ENCODE measurements around the gene IL22RA2.

The IL22RA2 gene

DNA sequence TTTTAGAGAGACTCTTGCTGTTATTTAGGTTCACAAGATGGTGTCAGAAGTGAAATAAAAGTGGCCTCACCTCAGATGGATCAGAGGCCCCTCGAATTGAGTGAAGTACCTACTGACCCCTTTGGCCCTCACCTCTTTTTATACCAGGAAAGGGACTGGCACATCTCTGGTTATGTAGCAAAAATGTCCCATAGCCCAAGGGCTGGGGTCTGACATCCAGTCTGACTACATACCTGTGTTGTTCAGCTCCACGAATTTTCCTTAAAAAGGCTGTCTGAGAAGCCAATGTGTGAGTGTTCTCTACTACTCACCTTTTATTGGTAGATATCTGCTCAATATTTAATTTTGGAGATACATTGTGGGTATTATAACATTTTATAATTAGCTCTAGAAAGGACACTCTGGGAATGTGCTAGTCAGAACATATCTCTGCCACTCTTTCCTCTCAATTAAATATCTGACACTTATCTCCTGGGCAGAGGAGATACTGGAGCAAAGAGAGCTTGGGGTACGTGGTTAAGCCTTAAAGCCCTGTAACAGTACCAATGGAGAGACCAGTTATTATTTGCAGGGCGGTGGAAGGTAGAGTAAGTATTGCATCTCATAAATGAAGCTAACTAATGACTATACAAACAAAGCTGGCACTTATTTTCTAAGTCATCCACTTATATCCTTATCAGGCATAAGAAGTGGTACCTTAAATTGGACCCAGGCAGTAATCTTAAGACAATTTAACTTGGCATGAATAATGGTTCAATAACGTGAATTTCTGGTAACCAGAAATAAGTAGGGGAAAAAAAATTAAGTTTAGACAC, 20.0 kb upstream of the IL22RA2 start:
- DNase-seq = no peak

DNA sequence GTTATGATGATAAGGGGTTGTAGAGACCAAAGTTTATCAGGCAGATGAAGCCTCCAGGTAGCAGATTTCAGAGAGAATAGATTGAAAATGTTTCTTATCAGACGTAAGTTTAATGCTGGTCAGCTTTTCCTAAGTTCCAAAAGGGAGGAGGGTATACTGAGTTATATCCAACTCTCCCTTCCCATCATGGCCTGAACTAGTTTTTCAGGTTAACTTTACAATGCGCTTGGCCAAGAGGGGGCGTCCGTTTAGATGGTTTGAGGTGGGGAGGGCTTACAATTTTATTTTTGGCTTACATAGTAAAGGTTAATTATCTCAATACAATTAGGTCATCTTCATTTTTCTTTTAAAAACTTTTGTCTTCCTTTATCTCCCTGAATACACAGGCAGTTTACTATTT, 19.4 kb upstream of the IL22RA2 start:
- DNase-seq = no peak

DNA sequence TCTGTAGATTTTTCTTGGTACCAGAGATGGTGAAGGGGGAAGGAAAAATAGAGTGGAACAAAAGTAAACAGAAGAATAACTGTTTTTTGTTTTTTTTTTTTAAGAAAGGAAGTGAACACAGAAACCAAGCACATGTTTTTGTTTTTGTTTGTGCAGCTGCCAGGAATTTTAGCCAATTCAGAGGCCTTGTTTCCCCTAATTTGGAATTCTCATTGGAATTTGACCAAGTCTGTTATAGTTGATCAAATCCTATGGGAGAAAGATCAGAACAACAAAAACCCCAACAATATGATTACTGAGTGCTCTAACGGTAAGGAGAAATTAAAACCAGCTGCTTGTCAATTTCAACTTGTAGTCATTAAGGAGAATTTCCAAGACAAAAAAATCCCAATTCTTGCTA, 18.2 kb upstream of the IL22RA2 start:
- no peak for DNase-seq

DNA sequence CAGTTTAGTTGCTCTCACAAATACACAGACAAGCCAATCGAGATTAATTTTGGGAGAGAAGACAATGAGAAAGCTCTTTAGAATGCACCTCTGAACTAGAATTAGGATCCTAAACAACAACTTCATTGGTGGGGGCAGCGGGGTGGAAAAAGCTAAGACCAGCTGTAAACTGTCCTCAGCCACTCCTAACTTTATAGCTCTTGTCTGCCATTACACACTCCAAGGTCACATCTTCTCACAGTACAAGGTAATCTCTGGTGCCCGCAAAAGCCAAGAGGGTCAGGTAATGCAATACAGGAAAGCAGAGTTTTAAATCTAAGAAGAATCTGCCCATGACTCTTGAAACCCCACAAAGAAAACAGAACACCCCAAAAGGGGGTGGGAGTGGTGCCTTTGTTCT, 17.8 kb upstream of the IL22RA2 start:
- no peak for DNase-seq

DNA sequence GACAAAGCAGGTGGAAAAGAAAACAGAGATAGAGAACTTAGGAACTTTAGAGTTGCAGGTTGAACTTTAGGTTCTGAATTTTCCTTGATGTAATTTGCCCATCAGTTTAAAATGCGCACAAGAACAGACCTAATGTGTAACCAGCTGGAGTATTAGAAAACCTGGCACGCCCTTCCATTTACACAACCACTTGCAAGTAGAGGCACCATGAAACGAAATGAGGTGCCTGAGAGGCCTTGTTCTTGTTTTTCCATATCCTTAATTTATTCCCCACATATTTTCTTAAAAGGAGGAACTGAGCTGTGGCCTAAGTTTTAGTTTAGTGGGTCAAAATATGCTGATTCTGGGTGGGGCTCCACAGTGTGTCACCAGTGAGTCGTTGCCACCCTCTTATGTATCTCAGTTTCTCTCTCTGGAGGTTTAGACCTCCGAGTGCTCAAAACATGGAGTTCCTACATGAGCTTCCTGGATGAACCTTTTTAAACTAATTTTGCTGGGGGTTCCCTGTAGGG, 17.2 kb upstream of the IL22RA2 start:
- DNase-seq = no peak

DNA sequence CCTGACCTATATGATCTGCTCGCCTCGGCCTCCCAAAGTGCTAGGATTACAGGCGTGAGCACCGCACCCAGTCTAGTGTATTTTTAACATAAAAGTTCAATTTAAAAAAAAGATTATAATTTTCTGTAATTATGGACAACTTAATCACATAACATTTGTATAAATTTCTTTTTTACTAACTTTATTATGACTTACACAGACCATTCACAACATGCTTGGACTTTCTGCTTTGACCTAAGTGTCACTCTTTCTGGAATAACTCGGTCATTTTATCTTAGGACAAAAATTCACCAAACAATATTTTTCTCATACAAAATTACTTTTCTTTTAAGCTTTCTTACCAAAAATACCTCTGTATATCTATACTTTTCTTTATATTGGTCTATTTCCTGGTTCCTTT, 15.4 kb upstream of the IL22RA2 start:
- DNase-seq = no peak

DNA sequence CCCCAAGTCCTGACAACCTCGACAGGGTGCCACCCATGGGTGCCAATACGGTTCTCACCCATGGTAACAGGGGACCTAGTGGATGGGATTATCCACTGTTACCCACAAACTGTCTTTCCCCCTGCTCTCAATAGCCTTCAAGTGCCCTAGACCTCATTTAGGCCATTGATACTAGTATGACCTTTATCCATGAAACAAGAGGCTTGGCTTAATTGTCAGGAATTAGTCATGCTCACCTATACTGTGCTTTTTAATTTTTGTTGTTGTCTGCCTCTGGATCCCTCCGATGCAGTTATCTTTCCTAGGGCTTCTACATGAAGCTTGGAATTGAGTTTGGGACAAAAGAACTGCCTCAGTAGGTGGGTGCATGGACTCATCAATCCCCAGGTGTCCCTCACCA, 11.8 kb upstream of the IL22RA2 start:
- DNase-seq = no peak

DNA sequence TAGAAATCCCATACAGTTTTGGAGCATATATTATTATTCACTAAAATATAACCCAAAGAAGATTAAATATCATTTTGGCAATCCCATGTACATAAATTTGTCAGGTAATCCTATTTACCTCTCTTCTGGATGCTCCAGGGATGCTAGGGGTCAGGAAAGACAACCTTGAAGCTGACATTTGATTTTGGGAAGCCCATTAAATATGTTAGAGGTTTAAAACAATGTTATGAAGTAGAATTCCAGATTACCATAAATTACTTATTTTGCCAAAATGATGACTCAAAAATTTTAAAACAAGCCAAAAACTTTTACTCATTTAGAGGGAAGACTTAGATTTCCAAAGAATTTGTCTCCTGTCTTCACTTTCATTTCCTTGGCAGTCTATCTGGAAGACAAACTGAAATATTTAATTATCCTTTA, 9.2 kb upstream of the IL22RA2 start:
- DNase-seq = no peak

DNA sequence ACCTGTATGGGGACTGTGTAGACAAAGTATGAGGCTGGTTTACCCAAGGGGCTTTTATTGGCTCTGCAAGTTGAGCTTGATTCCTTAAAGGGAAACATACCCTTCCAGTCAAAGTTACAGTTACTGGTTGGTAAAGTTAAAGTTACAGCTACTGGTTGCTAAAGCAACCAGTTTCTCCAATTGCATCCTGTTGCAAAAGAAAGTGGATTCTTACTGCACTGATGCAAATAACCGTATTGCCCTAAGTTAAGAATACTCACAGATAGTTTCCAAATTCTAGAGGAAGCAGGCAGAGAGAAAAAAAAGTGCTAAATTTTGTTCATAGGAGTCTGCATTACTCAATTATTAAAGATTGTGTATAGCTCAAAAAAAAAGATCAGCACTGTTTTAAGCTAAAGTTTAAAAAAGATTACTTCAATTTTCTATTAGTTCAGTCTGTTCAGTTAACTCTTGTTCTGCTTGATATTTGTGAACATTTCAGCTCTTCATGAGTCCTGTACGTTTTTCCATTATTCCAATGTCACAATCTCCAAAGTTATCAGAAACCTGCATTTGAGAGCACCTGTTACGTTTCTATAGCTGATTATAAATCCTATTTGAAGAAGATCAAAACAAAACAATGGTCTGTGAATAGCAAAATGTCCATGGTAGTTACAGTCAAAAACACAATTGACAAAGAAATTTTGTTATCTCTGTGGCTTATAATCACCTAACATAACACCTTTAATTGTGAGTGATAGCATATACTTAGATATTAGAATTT, 8.6 kb upstream of the IL22RA2 start:
- no peak for DNase-seq

DNA sequence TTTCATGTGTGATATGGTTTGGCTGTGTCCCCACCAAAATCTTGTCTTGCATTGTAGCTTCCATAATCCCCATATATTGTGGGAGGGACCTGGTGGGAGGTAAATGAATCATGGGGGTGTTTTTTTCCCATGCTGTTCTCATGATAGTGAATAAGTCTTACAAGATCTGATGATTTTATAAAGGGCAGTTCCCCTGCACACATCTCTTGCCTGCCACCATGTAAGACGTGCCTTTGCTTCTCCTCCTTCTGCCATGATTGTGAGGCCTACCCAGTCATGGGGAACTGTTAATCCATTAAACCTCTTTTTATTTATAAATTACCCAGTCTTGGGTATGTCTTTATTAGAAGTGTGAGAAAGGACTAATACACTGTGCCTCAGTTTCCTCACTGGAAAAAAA, 4.2 kb upstream of the IL22RA2 start:
- DNase-seq = no peak

DNA sequence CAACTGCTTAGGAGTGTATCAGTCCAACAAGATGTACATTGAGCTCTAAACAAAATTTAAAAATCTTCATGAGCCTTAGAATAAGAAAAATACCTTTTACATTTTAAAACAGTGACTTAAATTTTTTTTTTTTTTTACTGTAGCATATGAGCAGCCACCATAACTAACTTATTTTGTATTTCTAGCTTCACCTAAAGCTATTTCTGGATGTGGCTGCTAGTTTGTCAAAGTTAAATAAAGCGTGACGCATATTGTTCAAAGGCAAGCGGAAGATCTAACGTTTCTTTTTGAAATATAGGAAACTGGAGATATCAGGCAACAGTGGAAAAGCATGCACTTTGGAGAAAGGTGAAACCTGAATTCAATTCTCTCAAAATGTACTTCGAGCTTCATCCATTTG, 3.3 kb upstream of the IL22RA2 start:
- no peak for DNase-seq

DNA sequence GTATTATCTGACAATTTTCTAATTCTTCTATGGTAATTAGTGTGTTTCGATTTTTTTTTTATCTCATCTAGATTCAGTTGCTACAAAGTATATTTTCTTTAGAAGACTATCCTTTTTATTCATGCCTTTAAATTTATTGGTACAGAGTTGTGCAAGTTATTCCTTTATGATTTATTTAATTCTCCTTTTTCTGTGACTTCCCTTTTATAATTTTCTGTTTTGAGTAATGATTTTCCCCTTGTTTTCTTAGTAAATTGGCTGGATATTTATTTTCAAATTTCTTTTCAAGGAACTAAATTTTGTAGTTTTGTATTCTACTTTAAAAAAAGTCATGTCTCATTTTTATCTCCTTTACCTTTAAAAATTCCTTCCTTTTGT, 2.4 kb upstream of the IL22RA2 start:
- DNase-seq = no peak

DNA sequence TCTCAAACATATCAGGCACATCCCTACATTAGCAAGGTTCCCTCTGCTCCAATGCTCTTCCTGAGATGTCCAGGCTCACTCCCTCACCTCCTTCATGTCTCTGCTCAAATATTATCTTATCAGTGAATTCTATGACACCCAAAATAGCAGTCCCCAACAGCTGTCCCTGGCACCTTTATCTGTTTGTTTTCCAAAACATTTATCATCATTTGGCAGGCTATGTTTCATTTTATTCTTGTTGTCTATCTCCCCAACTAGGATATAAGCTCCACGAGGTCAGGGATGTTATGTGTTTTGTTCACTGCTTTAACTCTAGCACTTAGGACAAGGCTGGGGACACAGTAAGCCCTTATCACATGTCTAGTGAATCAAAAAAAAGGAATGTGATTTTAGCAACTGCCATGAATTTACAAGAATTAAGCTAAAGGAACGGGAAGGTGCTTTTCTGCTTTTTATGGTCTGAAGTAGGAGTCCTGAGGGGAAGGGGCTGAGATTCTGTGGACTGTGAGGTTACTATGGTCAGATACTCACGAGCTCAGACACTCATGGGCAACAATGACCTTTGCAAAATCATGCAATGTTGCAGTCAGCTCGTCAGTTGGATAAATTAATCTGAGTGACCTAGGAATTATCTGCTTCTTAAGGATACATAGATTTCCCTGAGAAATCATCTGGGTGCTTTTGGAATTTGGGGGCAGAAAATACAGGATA, 1.9 kb upstream of the IL22RA2 start:
- no peak for DNase-seq

DNA sequence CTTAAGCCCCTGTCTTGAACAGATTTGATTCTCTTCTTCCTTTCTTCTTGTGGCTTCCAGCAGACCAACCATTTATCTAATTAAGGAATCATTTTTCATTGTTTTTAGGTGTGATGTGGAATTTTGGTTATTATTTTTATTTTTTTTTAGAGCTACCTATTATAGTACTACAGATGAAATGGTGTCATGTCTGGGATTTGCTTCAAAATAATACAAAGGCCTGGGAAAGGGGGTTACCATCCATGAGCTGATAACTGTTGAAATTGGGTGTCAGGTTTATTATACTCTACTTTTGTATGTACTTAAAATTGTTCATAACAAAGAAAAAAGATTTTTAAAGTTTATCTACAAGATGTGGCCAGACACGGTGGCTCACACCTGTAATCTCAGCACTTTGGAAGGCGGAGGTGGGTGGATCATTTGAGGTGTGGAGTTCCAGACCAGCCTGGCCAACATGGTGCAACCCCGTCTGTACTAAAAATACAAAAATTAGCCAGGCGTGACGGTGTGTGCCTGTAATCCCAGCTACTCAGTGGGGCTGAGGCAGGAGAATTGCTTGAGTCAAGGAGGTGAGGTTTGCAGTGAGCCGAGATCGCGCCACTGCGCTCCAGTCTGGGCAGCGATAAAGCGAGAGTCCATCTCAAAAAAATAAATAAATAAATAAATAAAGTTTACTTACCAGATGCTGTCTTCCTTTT, 561 bp downstream of the IL22RA2 start:
- DNase-seq = no peak

DNA sequence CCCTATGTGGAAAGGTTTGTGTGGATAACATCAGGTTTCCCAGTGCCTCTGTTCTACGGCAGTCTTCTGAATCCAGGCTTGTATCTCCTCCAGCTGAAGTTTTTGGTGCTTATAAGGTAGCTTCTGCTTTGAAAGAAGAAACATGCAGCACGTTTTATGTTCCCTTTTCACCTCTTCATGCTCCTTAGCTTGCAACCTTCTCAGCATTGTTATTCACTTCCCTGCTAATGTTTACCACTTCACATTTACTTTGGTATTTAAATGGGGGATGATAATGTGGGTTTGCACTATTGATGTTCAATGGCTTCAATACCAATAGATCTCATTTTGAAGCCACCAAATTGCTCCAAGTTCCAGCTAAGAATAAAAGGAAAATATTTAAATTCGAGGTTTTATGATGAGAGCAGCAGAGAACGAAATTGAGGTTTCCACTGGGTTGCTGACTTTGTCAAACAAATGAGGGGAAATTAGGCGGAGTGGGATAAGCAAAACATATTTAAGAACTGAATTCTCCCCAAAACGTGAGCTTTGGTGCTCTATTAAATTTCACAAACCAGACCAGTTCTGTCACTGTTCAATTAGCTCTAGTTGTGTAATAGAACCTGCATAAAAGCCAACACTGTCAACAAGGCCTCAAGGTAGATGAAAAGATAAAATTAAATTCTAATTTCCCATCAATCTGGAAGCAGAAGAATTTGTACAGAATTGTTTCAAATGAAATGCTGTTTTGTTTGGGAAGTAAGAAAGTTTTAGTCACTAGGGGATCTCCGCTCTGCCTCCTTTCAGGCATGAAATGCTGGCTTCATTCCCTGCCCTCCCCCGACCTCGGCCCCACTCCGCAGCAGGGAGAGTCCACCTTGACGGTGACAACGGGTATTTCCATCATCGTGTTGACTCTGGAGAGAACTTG, 1.4 kb downstream of the IL22RA2 start:
- DNase-seq = no peak

DNA sequence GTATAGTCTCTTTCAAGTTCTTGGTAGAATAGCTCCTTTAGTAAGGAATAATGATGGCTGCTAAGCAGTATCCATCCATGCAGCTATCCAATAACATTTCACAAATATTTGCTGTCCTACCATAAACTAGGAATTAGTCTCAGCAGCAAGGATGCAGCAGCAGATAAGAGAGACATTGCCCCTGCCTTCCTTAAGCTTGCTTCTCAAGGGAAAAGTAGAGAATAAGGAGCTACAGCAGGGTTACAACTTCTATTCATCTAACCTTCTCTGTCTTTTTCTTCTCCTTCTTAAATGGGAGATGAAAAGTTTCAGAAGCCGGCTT, 2.4 kb downstream of the IL22RA2 start:
- DNase-seq = no peak

DNA sequence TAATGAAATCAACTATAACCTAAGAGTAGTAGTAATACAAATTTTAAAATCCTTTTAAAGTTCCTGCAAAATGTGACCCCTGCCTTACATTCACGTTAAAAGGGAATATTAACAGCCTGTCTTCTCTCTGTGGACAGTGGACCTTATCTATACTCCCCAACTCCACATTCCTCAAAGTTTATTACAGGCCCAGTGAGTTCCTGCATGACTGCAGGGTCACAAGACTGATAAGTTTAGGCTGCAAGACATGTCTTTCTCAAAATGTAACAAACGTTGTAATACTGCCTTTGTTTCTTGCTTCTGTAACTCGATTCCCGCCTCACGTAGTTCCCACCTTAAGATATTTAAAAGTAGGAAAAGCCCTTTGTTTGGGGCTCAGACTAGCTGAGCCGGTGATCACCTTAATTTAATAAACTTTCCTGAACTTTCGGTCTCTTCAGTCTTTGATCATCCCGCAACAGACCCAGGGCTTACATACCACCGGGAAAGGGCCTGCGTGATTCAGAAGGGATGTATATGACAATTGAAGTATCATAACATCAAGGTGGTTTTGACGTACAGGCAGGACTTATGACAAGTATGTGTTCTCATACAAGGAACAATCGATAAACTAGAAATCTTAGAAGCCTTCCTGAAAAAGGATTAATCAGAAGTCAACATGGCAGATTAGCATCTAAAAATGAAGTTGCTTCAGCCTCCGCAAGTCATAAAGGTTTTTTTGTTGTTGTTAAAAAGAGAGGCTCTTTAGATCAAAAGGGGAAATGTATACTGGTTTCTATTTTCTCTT, 3.0 kb downstream of the IL22RA2 start:
- no peak for DNase-seq

DNA sequence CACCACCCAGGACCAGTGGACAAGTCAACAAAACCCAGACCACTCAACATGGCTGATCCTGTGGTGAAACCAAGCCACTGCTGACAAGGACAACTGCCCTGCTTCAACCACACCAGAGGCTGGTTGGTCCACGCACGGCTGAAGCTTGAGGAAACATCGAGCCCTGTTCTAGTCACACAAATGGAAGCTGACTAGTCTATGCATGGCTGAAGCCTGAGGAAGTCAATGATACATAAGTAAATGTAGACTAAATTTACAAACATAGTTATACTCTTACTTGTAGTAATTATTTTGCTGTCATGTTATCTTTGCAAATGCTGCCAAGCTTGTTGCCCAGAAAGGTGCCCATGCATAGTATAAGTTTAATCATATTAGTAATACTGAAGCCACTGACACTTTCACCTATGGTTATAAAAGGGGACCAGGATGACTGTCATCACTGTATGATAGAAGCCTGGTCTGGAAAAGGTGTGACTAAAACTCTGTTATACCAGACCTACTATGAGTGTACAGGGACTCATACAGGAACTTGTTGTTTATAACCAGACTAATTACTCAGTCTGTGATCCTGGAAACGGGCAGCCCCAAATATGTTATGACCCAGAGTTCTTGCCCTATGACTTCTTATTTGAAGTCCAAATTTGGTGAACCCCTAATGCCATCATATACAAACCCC, 5.6 kb downstream of the IL22RA2 start:
- DNase-seq = no peak

DNA sequence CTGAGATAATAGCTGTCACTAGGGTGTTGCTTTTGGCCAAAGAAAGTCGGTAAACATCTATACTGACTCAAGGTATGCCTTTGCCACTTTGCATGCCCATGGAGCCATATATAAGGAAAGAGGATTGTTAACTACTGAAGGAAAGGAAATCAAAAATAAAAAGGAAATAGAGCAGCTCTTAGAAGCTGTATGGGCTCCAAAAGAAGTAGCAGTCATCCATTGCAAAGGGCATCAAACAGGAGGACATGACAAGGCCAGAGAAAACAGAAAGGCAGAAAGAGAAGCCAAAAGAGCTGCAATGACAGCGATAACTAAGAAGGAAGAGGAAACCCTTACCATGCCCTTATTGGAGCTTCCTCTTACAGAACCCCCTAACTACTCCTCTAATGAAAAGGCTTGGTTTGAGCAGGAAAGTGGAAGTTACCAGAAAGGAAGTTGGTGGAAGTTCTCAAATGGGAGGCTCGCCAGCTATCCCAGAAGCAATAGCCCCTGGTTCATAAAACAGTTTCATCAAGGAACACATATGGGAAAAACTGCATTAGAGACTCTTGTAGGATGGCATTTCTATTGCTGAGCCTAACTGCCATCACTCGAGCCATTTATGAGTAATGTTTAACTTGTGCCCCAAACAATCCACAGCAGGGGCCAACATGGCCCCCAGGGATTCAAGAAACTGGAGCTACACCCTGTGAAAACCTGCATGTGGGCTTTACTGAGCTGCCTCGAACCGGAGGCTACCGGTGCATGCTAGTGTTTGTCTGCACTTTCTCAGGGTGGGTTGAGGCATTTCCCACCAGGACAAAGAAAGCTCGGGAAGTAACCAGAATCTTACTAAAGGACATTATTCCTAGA, 7.0 kb downstream of the IL22RA2 start:
- DNase-seq = no peak

All from activated effector memory CD4-positive, alpha-beta T cell treated with anti-CD3 and anti-CD28 coated beads, Interleukin-2, amount 50 U/mL, for 16 hours (primary cell).